ENCODE data around the gene EEA1.

DNA sequence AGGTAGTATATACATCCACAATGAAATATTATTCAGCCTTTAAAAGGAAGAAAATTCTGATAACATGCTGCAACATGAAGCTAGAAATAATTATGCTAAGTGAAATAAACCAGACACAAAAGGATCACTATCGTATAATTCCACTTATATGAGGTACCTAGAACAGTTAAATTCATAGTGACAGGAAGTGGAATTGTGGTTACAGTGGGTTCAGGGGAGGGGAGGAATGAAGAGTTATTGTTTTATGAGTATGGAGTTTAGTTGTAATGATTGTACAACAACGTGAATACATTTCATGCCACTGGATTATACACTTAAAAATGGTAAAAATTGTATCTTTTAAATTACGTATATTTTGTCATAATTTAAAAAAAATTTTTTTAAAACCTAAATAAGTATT is 21.0 kb downstream of the EEA1 start:
- no peak for TF ChIP-seq POLR2A (IDR thresholded peaks at IDR 0.05)
- TF ChIP-seq, protein P1, sequence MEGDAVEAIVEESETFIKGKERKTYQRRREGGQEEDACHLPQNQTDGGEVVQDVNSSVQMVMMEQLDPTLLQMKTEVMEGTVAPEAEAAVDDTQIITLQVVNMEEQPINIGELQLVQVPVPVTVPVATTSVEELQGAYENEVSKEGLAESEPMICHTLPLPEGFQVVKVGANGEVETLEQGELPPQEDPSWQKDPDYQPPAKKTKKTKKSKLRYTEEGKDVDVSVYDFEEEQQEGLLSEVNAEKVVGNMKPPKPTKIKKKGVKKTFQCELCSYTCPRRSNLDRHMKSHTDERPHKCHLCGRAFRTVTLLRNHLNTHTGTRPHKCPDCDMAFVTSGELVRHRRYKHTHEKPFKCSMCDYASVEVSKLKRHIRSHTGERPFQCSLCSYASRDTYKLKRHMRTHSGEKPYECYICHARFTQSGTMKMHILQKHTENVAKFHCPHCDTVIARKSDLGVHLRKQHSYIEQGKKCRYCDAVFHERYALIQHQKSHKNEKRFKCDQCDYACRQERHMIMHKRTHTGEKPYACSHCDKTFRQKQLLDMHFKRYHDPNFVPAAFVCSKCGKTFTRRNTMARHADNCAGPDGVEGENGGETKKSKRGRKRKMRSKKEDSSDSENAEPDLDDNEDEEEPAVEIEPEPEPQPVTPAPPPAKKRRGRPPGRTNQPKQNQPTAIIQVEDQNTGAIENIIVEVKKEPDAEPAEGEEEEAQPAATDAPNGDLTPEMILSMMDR (IDR thresholded peaks at IDR 0.05 in 8 of 11, conservative IDR thresholded peaks at IDR 0.05 in 3 of 11), result no peak
